ENCODE measurements around the gene CRYBB1. TPM values are rescaled to one million over a fixed set of nuclear protein-coding genes. Genes with fewer than 3 reads are reported as not detected.

Gene CRYBB1
- total RNA-seq, 4 donors from 2014 or later = not detected

- DNase-seq = no peak
- H3K27ac ChIP-seq = peak overlapping the region in 2 of 4 donors; percentile 42 to 81
- no peak for TF ChIP-seq POLR2A (IDR thresholded peaks at IDR 0.05)
- no peak for TF ChIP-seq CTCF (IDR thresholded peaks at IDR 0.05)
Measured at GRCh38 chr22:26580240-26580962, 37.4 kb downstream of the CRYBB1 start.

DNA sequence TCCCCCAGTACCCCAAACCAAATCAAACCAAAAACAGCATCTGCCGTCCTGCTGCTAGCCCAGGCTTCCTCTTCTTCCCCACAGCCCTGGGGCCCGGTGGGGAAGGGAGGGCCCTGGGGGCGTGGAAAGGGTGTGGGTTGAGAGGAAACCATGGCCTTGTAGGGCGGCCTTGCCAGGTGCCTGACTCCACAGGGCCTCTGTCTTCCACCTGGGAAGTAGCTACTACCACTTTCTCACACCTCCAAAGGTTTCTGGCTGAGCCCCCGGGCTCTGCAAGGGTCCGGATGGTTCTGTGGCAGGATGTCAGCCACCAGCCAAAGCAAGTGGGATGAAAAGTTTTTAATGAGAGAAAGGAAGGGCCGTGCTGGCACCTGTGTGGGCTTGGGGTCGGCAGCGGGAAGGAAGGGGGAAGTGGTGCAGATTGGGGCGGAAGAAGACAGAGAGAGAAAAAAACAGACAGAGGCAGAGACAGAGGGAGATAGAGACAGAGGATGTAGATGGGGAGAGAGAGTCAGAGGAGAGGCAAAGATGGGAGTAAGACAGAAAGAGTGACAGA, 38.4 kb downstream of the CRYBB1 start:
- peak in 2 of 3 donors; percentile 80 to 82 for DNase-seq
- no peak for TF ChIP-seq CTCF (IDR thresholded peaks at IDR 0.05)
- no peak for TF ChIP-seq POLR2A (IDR thresholded peaks at IDR 0.05)
- Histone ChIP-seq H3K9me3 (no peaks in the 10 kb centered on the region), H3K27ac (peak overlapping the region in 3 of 4 donors; percentile 25 to 81 (median 42)), H3K4me3 (peak overlapping the region in 1 of 4 donors; percentile 26), H3K36me3 (no peaks in the 10 kb centered on the region), H3K4me1 (peaks cover 0 to 12% (median 3%) of the 10 kb centered on the region in 4 donors), H3K27me3 (no peaks in the 10 kb centered on the region)

More at GRCh38 chr22:26580240-26580962, 37.4 kb downstream of the CRYBB1 start:
- no peaks in the 10 kb centered on the region for H3K9me3 ChIP-seq
- no peaks in the 10 kb centered on the region for H3K27me3 ChIP-seq
- peaks cover 0 to 12% (median 6%) of the 10 kb centered on the region in 4 donors for H3K4me1 ChIP-seq
- peak overlapping the region in 1 of 4 donors; percentile 26 for H3K4me3 ChIP-seq
- H3K36me3 ChIP-seq = no peaks in the 10 kb centered on the region

DNA sequence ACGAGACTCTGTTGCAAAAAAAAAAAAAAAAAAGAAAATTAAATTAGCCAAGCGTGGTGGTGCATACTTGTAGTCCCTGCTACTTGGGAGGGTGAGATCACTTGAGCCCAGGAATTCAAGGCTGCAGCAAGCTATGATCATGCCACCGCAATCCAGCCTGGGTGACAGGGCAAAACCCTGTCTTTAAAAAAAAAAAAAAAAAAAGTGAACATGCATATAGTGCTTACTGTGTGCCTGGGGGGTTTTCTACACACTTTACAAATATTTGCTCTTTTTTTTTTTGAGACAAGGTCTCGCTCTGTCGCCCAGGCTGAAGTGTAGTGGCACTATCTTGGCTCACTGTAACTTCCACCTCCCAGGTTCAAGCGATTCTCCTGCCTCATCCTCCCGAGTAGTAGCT, 40.7 kb downstream of the CRYBB1 start:
- DNase-seq = no peak
- no peak overlapping the region for H3K4me3 ChIP-seq
- no peak overlapping the region for H3K27ac ChIP-seq
- peaks cover 0 to 14% (median 9%) of the 10 kb centered on the region in 4 donors for H3K4me1 ChIP-seq
- no peaks in the 10 kb centered on the region for H3K9me3 ChIP-seq
- H3K27me3 ChIP-seq = no peaks in the 10 kb centered on the region
- TF ChIP-seq POLR2A (IDR thresholded peaks at IDR 0.05) (no peak), CTCF (IDR thresholded peaks at IDR 0.05) (no peak)
- no peaks in the 10 kb centered on the region for H3K36me3 ChIP-seq

DNA sequence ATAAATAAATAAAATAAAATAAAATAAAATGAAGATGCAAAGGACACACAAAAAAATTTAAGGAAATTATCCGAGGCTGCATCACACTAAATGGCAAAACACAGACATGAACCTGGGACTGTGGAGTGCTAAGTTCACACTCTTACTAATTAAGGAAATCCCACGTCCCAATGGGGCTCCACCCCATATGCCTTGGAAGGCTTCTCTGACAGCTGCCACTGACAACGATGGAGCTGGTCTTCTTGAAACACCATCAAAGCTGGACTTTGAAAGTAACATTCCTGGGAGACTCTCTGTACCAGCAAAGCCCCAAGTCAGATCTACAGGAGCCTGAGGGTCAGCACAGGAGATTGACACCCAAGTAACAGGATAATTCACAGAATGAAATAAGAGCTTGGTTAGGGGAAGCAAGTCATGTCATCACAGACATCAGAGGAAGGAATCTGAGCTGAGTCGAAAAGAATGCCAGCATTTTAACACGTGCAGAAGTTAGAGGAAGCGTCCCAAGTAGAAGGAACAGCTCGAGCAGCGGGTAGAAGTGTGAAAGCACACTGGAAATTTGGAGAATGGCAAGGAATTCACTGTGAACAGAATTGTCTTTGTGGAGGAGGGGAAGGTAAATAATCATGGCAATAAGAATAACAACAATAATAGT, 41.7 kb downstream of the CRYBB1 start:
- H3K27me3 ChIP-seq = no peaks in the 10 kb centered on the region
- TF ChIP-seq POLR2A (IDR thresholded peaks at IDR 0.05) = no peak
- no peak for TF ChIP-seq CTCF (IDR thresholded peaks at IDR 0.05)
- H3K36me3 ChIP-seq = no peaks in the 10 kb centered on the region
- no peak overlapping the region for H3K27ac ChIP-seq
- DNase-seq = no peak
- peaks cover 0 to 14% (median 9%) of the 10 kb centered on the region in 4 donors for H3K4me1 ChIP-seq
- no peak overlapping the region for H3K4me3 ChIP-seq
- no peaks in the 10 kb centered on the region for H3K9me3 ChIP-seq

DNA sequence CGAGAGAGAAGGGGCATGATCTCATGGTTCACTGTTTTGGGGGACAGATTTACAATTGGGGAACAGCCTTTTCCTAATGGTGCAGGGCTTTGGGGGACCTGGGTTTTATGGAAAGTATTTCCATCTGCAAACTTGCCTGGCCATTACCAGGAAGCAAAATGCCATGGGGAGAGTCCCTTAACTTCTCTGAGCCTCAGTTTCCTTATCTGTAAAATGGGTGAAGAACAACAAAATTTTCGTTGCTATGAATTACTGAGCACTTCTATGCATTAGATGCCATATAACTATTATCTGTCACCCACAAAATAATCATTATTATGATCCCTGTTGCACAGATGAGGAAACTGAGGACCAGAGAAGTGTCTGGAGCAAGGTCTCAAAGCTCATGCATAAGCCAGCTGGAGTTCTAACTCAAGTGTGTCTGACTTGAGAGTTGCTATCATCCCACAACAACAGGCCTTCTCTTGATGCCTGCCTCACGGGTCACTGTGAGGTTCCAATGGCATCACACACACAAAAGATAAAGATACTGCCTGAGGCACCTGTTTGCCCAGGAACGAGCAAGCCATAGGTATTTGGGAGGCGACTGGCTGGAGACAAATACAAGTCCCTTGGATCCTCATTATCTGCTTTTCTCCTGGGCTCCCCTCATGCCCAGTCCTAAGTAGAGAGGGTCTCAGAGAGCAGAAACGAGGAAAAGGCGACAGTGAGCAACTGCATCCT, 43.7 kb downstream of the CRYBB1 start:
- peak overlapping the region in 1 of 4 donors; percentile 39 for H3K27ac ChIP-seq

More for the DNA sequence above, 43.7 kb downstream of the CRYBB1 start:
- H3K4me1 ChIP-seq = peaks cover 0 to 14% (median 2%) of the 10 kb centered on the region in 4 donors
- H3K27me3 ChIP-seq = no peaks in the 10 kb centered on the region
- no peak overlapping the region for H3K4me3 ChIP-seq
- DNase-seq = no peak
- no peak for TF ChIP-seq CTCF (IDR thresholded peaks at IDR 0.05)
- TF ChIP-seq POLR2A (IDR thresholded peaks at IDR 0.05) = no peak
- H3K9me3 ChIP-seq = no peaks in the 10 kb centered on the region
- no peaks in the 10 kb centered on the region for H3K36me3 ChIP-seq
